Natural killer cell (primary cell): ENCODE data around the gene TNS3. TPM values are rescaled to one million over a fixed set of nuclear protein-coding genes. Genes with fewer than 3 reads are reported as not detected.

ENCODE experiments used
- ATAC-seq, 3 donors: fragments of 150-1000 bp in 2 of 3; fragments of 200-7000 bp in 1 of 3; cut with Tn5 transposase; 1 replicate in 1 of 3; 2 replicates in 2 of 3; pipeline ENCODE4 v1.10.0; 2021; ENCODE audit warnings: mild to moderate bottlenecking in 2 of 3, moderate library complexity in 2 of 3
- DNase-seq, 2 donors: peaks; one replicate each; pipeline versions ENCODE4 v3.0.0 to v3.0.0-alpha.2; 2013 to 2021; ENCODE audit warnings: mixed read lengths in 1 of 2
- H3K27ac ChIP-seq: one replicate; pipeline ENCODE4 v1.5.1; 2013; ENCODE audit warnings: mild to moderate bottlenecking, low read length
- H3K27me3 ChIP-seq: one replicate; pipeline ENCODE4 v1.6.1; 2013; ENCODE audit warnings: low read length; ENCODE audit not compliant: control insufficient read depth, insufficient read depth
- H3K36me3 ChIP-seq: one replicate; pipeline ENCODE4 v1.6.1; 2013; ENCODE audit warnings: low read length; ENCODE audit not compliant: control insufficient read depth, insufficient read depth
- H3K4me1 ChIP-seq: one replicate; pipeline ENCODE4 v1.6.1; 2013; ENCODE audit warnings: low read length; ENCODE audit not compliant: control insufficient read depth, insufficient read depth
- H3K4me3 ChIP-seq: one replicate; pipeline ENCODE4 v1.5.1; 2013; ENCODE audit warnings: low read length
- H3K9me3 ChIP-seq: one replicate; pipeline ENCODE4 v1.6.1; 2013; ENCODE audit warnings: low read length; ENCODE audit not compliant: control insufficient read depth, insufficient read depth
- H3K27ac Mint-ChIP-seq, 2 donors: one replicate each; pipeline ENCODE4 v1.8.0; 2022; ENCODE audit warnings: mild to moderate bottlenecking in 2 of 2, mixed read lengths in 2 of 2, moderate library complexity in 1 of 2
- H3K27me3 Mint-ChIP-seq, 2 donors: one replicate each; pipeline ENCODE4 v1.8.0; 2022; ENCODE audit warnings: low read depth in 2 of 2, mixed read lengths in 2 of 2
- H3K36me3 Mint-ChIP-seq: one replicate; pipeline ENCODE4 v1.8.0; 2022; ENCODE audit warnings: mixed read lengths
- H3K4me1 Mint-ChIP-seq, 2 donors: one replicate each; pipeline ENCODE4 v1.8.0; 2022; ENCODE audit warnings: mixed read lengths in 2 of 2
- H3K4me3 Mint-ChIP-seq: one replicate; pipeline ENCODE4 v1.8.0; 2022; ENCODE audit warnings: mild to moderate bottlenecking, moderate library complexity, mixed read lengths
- H3K9me3 Mint-ChIP-seq, 2 donors: one replicate each; pipeline ENCODE4 v1.8.0; 2022; ENCODE audit warnings: mixed read lengths in 2 of 2
- WGBS: methylation state at CpG from one replicate; pipeline ENCODE4 v1.1.7; 2013; ENCODE audit warnings: missing lambda C conversion rate; ENCODE audit not compliant: insufficient coverage; 5-methylcytosine and 5-hydroxymethylcytosine counted together
- intact Hi-C: fragments of 100-400 bp; cut with micrococcal nuclease; formaldehyde crosslinking; loops from one replicate; pipeline ENCODE4 v1.14.2; 2022
- total RNA-seq, 4 donors: library from RNA; stranded (reverse); fragments of 120-200 nt in 1 of 4; gene quantifications; one replicate each; pipeline versions ENCODE4 v1.2.3 to v1.2.4, GENCODE V29; 2013 to 2022
- TF ChIP-seq, protein P1 (sequence below): fragments of 200-600 bp; IDR thresholded peaks from one replicate; pipeline ENCODE4 v1.8.0; 2022; ENCODE audit warnings: antibody characterized with exemption

The TNS3 gene
- total RNA-seq, 3 donors from 2014 or later (not counting 1 experiment from before 2014, with no cell fraction given) = 1.6 to 3.5 (median 2.9) TPM

GRCh38 chr7:47584536-47584895 lies 2.6 kb upstream of the TNS3 start:
- Histone ChIP-seq H3K36me3 (no peaks in the 10 kb centered on the region), H3K27ac (no peak overlapping the region), H3K27me3 (peaks cover 3% of the 10 kb centered on the region), H3K9me3 (no peaks in the 10 kb centered on the region), H3K4me1 (peaks cover 12% of the 10 kb centered on the region), H3K4me3 (no peak overlapping the region)
- ATAC-seq (no peak), DNase-seq (no peak)
- TF ChIP-seq, protein P1, sequence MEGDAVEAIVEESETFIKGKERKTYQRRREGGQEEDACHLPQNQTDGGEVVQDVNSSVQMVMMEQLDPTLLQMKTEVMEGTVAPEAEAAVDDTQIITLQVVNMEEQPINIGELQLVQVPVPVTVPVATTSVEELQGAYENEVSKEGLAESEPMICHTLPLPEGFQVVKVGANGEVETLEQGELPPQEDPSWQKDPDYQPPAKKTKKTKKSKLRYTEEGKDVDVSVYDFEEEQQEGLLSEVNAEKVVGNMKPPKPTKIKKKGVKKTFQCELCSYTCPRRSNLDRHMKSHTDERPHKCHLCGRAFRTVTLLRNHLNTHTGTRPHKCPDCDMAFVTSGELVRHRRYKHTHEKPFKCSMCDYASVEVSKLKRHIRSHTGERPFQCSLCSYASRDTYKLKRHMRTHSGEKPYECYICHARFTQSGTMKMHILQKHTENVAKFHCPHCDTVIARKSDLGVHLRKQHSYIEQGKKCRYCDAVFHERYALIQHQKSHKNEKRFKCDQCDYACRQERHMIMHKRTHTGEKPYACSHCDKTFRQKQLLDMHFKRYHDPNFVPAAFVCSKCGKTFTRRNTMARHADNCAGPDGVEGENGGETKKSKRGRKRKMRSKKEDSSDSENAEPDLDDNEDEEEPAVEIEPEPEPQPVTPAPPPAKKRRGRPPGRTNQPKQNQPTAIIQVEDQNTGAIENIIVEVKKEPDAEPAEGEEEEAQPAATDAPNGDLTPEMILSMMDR = no peak
- WGBS = no CpG with 5 or more reads among the region's 2 CpGs
- no peaks in the 10 kb centered on the region for H3K36me3 Mint-ChIP-seq
- peaks cover 30 to 32% of the 10 kb centered on the region in 2 donors for H3K27me3 Mint-ChIP-seq
- intact Hi-C loops = no loop called here
- H3K4me3 Mint-ChIP-seq = no peak overlapping the region
- no peaks in the 10 kb centered on the region for H3K9me3 Mint-ChIP-seq
- no peaks in the 10 kb centered on the region for H3K4me1 Mint-ChIP-seq
- no peak overlapping the region for H3K27ac Mint-ChIP-seq

DNA sequence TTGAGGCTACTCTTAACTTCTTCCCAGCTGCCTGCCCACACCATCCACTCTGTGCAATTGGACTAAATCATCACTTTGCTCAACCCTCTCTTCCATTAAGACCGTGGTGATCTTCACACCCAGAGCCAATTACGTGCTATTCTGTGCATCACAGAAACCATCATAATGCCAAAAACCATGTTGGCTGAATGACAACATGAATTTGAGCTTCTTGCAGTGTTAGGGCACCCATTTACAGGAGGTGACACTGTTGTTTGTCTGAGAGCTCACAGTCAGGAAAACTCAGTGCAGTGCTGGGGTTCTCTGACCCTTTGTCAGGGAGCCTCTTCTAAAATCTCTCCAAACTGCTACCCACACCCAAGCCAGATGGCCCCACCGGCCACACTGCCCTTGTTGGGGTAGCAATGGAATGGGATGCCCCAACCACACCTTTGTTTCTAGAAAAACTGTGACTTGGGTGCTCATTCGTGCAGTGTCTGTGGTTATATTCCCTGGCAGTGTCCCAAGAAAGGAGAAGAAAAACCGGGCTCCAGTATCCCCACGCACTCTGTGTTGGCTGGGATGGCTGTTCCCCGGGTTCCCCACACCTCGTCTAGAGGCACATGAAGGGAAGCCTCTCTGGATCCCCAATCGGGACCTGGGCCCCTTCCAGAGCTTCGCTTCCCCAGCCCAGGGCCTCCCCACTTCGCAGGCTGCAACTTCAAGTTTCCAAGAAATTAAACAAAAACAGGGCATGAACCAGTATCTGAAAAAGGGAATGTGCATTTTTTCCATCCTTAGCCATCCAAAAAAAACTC lies 2.0 kb upstream of the TNS3 start:
- H3K36me3 ChIP-seq = no peaks in the 10 kb centered on the region
- H3K27ac Mint-ChIP-seq = no peak overlapping the region
- no peak overlapping the region for H3K4me3 ChIP-seq
- no peaks in the 10 kb centered on the region for H3K9me3 Mint-ChIP-seq
- DNase-seq (no peak), ATAC-seq (no peak)
- H3K4me3 Mint-ChIP-seq = no peak overlapping the region
- TF ChIP-seq, protein P1 = no peak
- H3K4me1 ChIP-seq = peaks cover 17% of the 10 kb centered on the region
- no peaks in the 10 kb centered on the region for H3K9me3 ChIP-seq
- 82% methylated on average over 11 of the region's 11 CpGs for WGBS
- peaks cover 3% of the 10 kb centered on the region for H3K27me3 ChIP-seq
- H3K27ac ChIP-seq = no peak overlapping the region
- H3K4me1 Mint-ChIP-seq = no peaks in the 10 kb centered on the region
- no peaks in the 10 kb centered on the region for H3K36me3 Mint-ChIP-seq
- H3K27me3 Mint-ChIP-seq = peaks cover 30 to 32% of the 10 kb centered on the region in 2 donors
- intact Hi-C loops = no loop called here

DNA sequence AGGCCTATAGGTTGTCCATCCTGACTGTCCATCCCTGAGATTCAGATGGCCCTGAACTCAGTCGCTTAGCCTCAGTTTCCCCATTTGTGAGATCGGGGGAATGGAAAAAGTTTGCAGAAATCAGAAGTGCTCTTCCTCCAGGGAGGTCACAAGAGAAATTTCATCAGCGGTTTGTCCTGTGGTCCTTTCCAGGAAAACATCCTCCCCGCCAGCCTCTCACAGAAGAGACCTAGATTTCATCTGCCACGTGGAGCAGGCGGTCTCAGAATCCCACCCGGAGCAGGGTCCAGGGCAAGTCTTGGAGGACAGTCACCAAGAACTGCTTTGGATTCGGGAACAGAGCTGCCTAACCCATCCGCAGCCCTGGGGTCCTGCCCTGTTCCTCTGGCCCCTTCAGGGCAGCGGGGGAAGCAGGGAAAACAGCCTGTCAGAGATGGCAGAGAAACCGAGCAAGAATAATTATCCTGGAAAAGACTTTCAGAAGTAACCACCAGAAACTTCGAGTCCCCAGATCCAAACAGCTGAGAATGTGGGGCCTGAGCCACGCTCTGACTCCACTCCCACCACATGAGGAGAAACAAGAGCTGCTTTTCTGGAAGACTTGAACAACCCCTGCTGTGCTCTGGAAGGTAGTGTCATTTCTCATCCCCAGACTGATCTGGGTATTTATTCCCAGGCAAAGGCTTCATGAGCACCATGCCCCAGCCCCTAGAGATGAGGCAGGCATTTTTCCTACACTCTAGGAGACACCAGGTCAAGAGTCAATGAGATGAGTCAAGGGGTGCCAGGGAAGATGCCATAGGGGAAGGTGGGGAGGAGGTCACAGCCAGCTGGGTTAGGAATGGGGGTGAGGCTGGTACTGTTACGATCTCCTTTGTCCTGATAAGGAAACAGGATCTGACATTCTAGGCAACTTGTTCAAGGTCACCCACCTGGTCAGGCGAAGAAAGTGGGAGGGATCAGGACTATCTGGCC lies 1.1 kb upstream of the TNS3 start:
- no peak for ATAC-seq
- Mint-ChIP-seq H3K4me3 (no peak overlapping the region), H3K36me3 (no peaks in the 10 kb centered on the region), H3K4me1 (no peaks in the 10 kb centered on the region), H3K27me3 (peaks cover 30 to 32% of the 10 kb centered on the region in 2 donors), H3K9me3 (no peaks in the 10 kb centered on the region), H3K27ac (no peak overlapping the region)
- DNase-seq = no peak
- intact Hi-C loops = no loop called here
- Histone ChIP-seq H3K36me3 (no peaks in the 10 kb centered on the region), H3K4me1 (peaks cover 25% of the 10 kb centered on the region), H3K4me3 (no peak overlapping the region), H3K27me3 (peaks cover 3% of the 10 kb centered on the region), H3K9me3 (no peaks in the 10 kb centered on the region), H3K27ac (no peak overlapping the region)
- 80% methylated on average over 15 of the region's 15 CpGs for WGBS
- TF ChIP-seq, protein P1 = no peak
